GM12873 (cell line): ENCODE results near the gene SAP130.

Source experiments
- CTCF ChIP-seq: IDR thresholded peaks from 2 replicates; pipeline ENCODE4 v1.5.1; 2012; ENCODE audit warnings: low read depth, mild to moderate bottlenecking, moderate library complexity, low read length, control low read depth; ENCODE audit not compliant: insufficient read depth; ENCODE audit errors: missing control alignments

SAP130 gene

GRCh38 chr2:127893033-127893432, 134.8 kb downstream of the SAP130 start:
- no peak for TF ChIP-seq CTCF

GRCh38 chr2:127891811-127892210, 136.0 kb downstream of the SAP130 start:
- no peak for TF ChIP-seq CTCF
